SU-DHL-6 (cell line): ENCODE measurements around the gene PARD6G.

Source experiments
- H2AFZ ChIP-seq: fragments of 200-600 bp; sonication (generic); 2 replicates; pipeline ENCODE4 v1.6.1; 2014; ENCODE audit warnings: low read depth, mild to moderate bottlenecking, moderate library complexity, mixed read lengths, antibody characterized with exemption, low read length; ENCODE audit not compliant: severe bottlenecking
- H3F3A ChIP-seq: fragments of 200-600 bp; shearing (Covaris generic); 2 replicates; pipeline ENCODE4 v1.6.0; 2016; ENCODE audit warnings: antibody characterized with exemption, mild to moderate bottlenecking; ENCODE audit not compliant: insufficient read depth
- H3K27ac ChIP-seq: fragments of 200-600 bp; sonication (generic); 2 replicates; pipeline ENCODE4 v1.5.1; 2016; ENCODE audit warnings: low read depth, mild to moderate bottlenecking, low read length, moderate library complexity, mixed read lengths
- H3K27me3 ChIP-seq: fragments of 200-600 bp; sonication (generic), shearing (Covaris generic); 2 replicates; pipeline ENCODE4 v1.6.0; 2014; ENCODE audit warnings: mild to moderate bottlenecking, low read length
- H3K36me3 ChIP-seq: fragments of 200-600 bp; sonication (generic); 2 replicates; pipeline ENCODE4 v1.6.1; 2014; ENCODE audit warnings: mild to moderate bottlenecking, low read length, mixed read lengths
- H3K4me2 ChIP-seq: fragments of 300-600, 200-600 bp; shearing (Covaris generic), sonication (generic); 2 replicates; pipeline ENCODE4 v1.6.0; 2014; ENCODE audit warnings: low read length, low read depth, mild to moderate bottlenecking; ENCODE audit not compliant: poor library complexity, severe bottlenecking
- H3K4me3 ChIP-seq: fragments of 200-600 bp; sonication (generic); 2 replicates; pipeline ENCODE4 v1.5.1; 2014; ENCODE audit warnings: antibody characterized with exemption, low read length, mild to moderate bottlenecking, mixed read lengths; ENCODE audit not compliant: insufficient read depth, poor library complexity, severe bottlenecking
- H3K79me2 ChIP-seq: fragments of 200-600 bp; sonication (generic); 2 replicates; pipeline ENCODE4 v1.6.1; 2014; ENCODE audit warnings: mild to moderate bottlenecking, low read length, moderate library complexity; ENCODE audit not compliant: insufficient read depth
- H3K9ac ChIP-seq: fragments of 200-600 bp; sonication (generic); 2 replicates; pipeline ENCODE4 v1.7.0; 2014; ENCODE audit warnings: mild to moderate bottlenecking, low read length
- H3K9me2 ChIP-seq: fragments of 200-600 bp; sonication (generic); replicated peaks from 2 replicates; pipeline ENCODE4 v1.6.1; 2014; ENCODE audit warnings: low read length; ENCODE audit not compliant: insufficient read depth
- H3K9me3 ChIP-seq: fragments of 200-600 bp; sonication (generic); 2 replicates; pipeline ENCODE4 v1.6.1; 2014; ENCODE audit warnings: low read length, mixed read lengths; ENCODE audit not compliant: insufficient read depth
- H4K20me1 ChIP-seq: fragments of 200-600 bp; sonication (generic); 2 replicates; pipeline ENCODE4 v1.6.1; 2014; ENCODE audit warnings: low read depth, mild to moderate bottlenecking, antibody characterized with exemption, low read length, moderate library complexity, mixed read lengths
- CTCF ChIP-seq: fragments of 200-600 bp; sonication (generic); IDR thresholded peaks from one replicate; pipeline ENCODE4 v1.5.1; 2017; ENCODE audit warnings: antibody characterized with exemption, mild to moderate bottlenecking, low read length, moderate library complexity; ENCODE audit not compliant: insufficient read depth, poor library complexity, severe bottlenecking
- EZH2phosphoT487 ChIP-seq: fragments of 200-600 bp; sonication (generic), shearing (Covaris generic); conservative IDR thresholded peaks from 2 replicates; pipeline ENCODE4 v1.6.1; 2018; ENCODE audit warnings: mild to moderate bottlenecking, antibody characterized with exemption, low read length, moderate library complexity, mixed read lengths

PARD6G gene

DNA sequence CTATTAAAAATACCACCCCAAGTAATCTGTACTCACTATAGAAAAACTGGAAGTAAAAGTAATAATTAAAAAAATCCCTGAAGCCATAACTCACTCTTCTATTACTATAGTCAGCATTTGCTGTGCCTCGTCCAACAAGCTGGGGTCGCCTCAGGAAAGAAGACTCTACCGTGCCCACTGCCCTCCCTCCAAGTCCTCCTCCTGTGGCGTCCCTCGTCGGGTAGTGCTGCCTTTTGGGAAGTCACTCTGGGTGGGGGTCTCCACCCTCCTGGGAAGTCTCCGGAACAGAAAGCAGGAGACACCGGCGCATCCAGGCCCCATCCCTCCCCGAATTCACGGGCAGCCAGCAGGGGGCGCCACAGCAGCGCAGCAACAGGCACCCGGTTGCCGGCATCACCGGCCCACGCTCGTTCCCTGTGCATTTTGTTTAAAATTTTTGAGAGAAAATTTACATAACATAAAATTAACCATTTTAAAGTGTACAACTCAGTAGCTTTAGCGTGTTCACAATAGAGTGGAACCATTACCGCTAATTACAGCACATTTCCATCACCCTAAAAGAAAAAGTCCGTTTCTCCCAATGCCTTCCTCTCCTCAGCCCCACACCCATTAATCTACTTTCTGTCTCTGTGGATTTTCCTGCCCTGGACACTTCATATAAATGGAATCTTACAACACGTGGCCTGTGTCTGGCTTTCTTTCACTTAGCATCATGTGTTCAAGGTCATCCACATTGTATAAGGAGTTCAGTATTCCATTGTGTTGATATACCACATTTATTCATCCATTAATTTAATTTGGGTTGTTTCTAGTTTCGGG is 76.1 kb downstream of the PARD6G start:
- Histone ChIP-seq H3K27me3 (no peaks in the 10 kb centered on the region), H3K9me3 (no peaks in the 10 kb centered on the region), H3K79me2 (no peaks in the 10 kb centered on the region), H3K36me3 (no peaks in the 10 kb centered on the region), H3K9ac (no peak overlapping the region), H3K9me2 (no peaks in the 10 kb centered on the region), H3K4me2 (no peak overlapping the region), H3F3A (no peaks in the 10 kb centered on the region), H4K20me1 (no peaks in the 10 kb centered on the region), H3K27ac (no peak overlapping the region), H3K4me3 (no peak overlapping the region), H2AFZ (no peak overlapping the region)
- TF ChIP-seq CTCF (peak; percentile 97), EZH2phosphoT487 (no peak)

- H3K4me2 ChIP-seq, result no peak overlapping the region
- H3K9me3 ChIP-seq, result no peaks in the 10 kb centered on the region
- no peaks in the 10 kb centered on the region for H3K9me2 ChIP-seq
- H3K79me2 ChIP-seq, result no peaks in the 10 kb centered on the region
- H3K4me3 ChIP-seq, result no peak overlapping the region
- no peak overlapping the region for H3K9ac ChIP-seq
- H3K27me3 ChIP-seq, result no peaks in the 10 kb centered on the region
- H3F3A ChIP-seq, result no peaks in the 10 kb centered on the region
- TF ChIP-seq EZH2phosphoT487, result no peak
- no peak for TF ChIP-seq CTCF
- H4K20me1 ChIP-seq, result no peaks in the 10 kb centered on the region
- H3K36me3 ChIP-seq, result no peaks in the 10 kb centered on the region
- H3K27ac ChIP-seq, result no peak overlapping the region
- no peak overlapping the region for H2AFZ ChIP-seq
Measured at GRCh38 chr18:80170395-80171053, 76.8 kb downstream of the PARD6G start.

GRCh38 chr18:80169607-80170006 is 77.7 kb downstream of the PARD6G start:
- H3K9me3 ChIP-seq, result no peaks in the 10 kb centered on the region

More at GRCh38 chr18:80169607-80170006, 77.7 kb downstream of the PARD6G start:
- no peaks in the 10 kb centered on the region for H3F3A ChIP-seq
- H2AFZ ChIP-seq, result no peak overlapping the region
- no peak overlapping the region for H3K4me2 ChIP-seq
- no peaks in the 10 kb centered on the region for H3K79me2 ChIP-seq
- H4K20me1 ChIP-seq, result no peaks in the 10 kb centered on the region
- no peak overlapping the region for H3K9ac ChIP-seq
- no peaks in the 10 kb centered on the region for H3K9me2 ChIP-seq
- no peak for TF ChIP-seq CTCF
- TF ChIP-seq EZH2phosphoT487, result no peak
- H3K4me3 ChIP-seq, result no peak overlapping the region
- H3K27ac ChIP-seq, result no peak overlapping the region
- H3K36me3 ChIP-seq, result no peaks in the 10 kb centered on the region
- H3K27me3 ChIP-seq, result no peaks in the 10 kb centered on the region
